Body of pancreas (tissue), 4 donors: Measurements from ENCODE around the gene ABCB8.
A peak's percentile ranks its signal among the peaks of the same experiment; 100 is the strongest.

Source experiments
- POLR2A ChIP-seq, 3 donors: fragments of 450-650 bp; IDR thresholded peaks; one replicate each; pipeline ENCODE4 v1.6.1; 2016; ENCODE audit warnings: antibody characterized with exemption in 3 of 3, mild to moderate bottlenecking in 2 of 3
- TF ChIP-seq, protein P1 (sequence below), 7 experiments: fragments of 450-650 bp in 4 of 7; fragments of 200-600 bp in 3 of 7; sonication (generic) in 3 of 7; IDR thresholded peaks; one replicate each; pipeline ENCODE4 v1.5.1; 2016 to 2019; ENCODE audit warnings: antibody characterized with exemption in 7 of 7

DNA sequence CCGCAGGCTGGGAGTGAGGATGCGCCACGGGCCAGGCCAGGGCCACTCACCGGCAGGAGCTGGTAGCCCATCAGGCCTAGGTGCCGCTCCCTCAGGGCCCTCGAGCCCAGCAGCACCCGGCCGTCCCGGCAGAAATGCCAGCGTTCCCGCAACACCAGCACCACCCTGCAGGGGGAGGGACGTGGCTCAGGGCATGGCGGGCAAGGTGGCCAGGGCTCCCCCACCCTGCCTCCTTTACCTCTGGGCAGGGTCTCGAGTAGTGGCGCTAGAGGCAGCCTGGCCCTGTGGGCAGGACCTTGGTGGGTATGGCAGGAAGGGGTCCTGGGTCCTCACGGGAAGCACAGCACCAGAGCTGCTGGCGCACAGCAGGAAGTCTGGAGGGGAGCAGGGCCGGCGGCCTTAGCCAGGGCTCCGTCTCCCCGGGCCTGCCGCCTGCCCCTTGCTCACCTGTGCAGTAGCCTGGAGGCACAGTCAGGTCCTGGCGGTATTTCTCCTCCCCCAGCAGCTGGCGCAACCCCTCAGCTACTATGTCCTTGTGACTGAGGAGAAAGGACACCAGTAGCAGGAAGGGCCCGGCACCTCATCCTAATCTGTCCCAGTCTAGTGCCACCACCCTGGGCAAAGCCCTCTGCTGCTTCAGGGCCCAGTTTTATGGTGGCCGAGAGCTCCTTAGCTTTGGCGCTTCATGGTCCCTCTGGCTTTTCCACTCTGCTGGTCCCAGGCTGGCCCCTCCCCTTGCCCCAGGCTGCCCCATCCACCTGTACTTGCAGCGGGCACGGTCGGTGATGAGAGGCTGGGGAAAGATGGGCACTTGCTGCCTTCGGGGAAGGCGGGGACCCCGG is 48.8 kb downstream of the ABCB8 start:
- TF ChIP-seq, protein P1, sequence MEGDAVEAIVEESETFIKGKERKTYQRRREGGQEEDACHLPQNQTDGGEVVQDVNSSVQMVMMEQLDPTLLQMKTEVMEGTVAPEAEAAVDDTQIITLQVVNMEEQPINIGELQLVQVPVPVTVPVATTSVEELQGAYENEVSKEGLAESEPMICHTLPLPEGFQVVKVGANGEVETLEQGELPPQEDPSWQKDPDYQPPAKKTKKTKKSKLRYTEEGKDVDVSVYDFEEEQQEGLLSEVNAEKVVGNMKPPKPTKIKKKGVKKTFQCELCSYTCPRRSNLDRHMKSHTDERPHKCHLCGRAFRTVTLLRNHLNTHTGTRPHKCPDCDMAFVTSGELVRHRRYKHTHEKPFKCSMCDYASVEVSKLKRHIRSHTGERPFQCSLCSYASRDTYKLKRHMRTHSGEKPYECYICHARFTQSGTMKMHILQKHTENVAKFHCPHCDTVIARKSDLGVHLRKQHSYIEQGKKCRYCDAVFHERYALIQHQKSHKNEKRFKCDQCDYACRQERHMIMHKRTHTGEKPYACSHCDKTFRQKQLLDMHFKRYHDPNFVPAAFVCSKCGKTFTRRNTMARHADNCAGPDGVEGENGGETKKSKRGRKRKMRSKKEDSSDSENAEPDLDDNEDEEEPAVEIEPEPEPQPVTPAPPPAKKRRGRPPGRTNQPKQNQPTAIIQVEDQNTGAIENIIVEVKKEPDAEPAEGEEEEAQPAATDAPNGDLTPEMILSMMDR (IDR thresholded peaks at IDR 0.05), result peak in 4 of 7 experiments; percentile 8 to 14 (median 12)
- TF ChIP-seq POLR2A (IDR thresholded peaks at IDR 0.05), result no peak
